B cell (primary cell): ENCODE results near the gene MAN2B2. TPM values are rescaled to one million over a fixed set of nuclear protein-coding genes. Genes with fewer than 3 reads are reported as not detected.

Experiments used
- ATAC-seq: fragments of 200-7000 bp; cut with Tn5 transposase; one replicate; pipeline ENCODE4 v1.10.0; 2021; ENCODE audit warnings: low read depth, mild to moderate bottlenecking, moderate number of reproducible peaks, moderate library complexity
- CTCF ChIA-PET: fragments of 350-600 bp; sonication (Branson Sonifier 250); formaldehyde crosslinking; loops from one replicate; lab custom pipeline; 2021; ENCODE audit warnings: antibody characterized with exemption, inconsistent platforms; lab: Charles Lee
- POLR2A ChIA-PET: fragments of 350-600 bp; sonication (Branson Sonifier 250); formaldehyde crosslinking; loops from one replicate; lab custom pipeline; 2021; ENCODE audit warnings: antibody characterized with exemption; lab: Charles Lee
- DNase-seq: peaks from one replicate; pipeline ENCODE4 v3.0.0; 2013
- H2AFZ ChIP-seq: 2 replicates; pipeline ENCODE4 v1.6.1; 2012; ENCODE audit warnings: mild to moderate bottlenecking, low read depth, low read length; ENCODE audit not compliant: insufficient read depth, poor library complexity, severe bottlenecking
- H3K27ac ChIP-seq, 2 donors: 1 replicate in 1 of 2; 2 replicates in 1 of 2; pipeline ENCODE4 v1.5.1; 2012 to 2013; ENCODE audit warnings: low read length in 2 of 2, mild to moderate bottlenecking in 2 of 2, moderate library complexity in 1 of 2
- H3K27me3 ChIP-seq, 4 experiments: fragments of 200-600 bp in 1 of 4; sonication (generic) in 1 of 4; replicated peaks in 1 of 4; 1 replicate in 2 of 4; 2 replicates in 2 of 4; pipeline versions ENCODE4 v1.6.1 to v1.7.0; 2013 to 2016; ENCODE audit warnings: low read length in 3 of 4, mild to moderate bottlenecking in 2 of 4, mixed read lengths in 1 of 4, moderate library complexity in 1 of 4; ENCODE audit not compliant: insufficient read depth in 4 of 4, control insufficient read depth in 3 of 4; ENCODE audit errors: control extremely low read depth in 1 of 4
- H3K36me3 ChIP-seq, 2 experiments: replicated peaks in 1 of 2; 1 replicate in 1 of 2; 2 replicates in 1 of 2; pipeline versions ENCODE4 v1.6.1 to v1.7.1; 2013; ENCODE audit warnings: low read length in 1 of 2; ENCODE audit not compliant: insufficient read depth in 2 of 2, control insufficient read depth in 1 of 2; ENCODE audit errors: control extremely low read depth in 1 of 2, extremely low read depth in 1 of 2
- H3K4me1 ChIP-seq, 2 donors: fragments of 200-600 bp in 1 of 2; sonication (generic) in 1 of 2; 1 replicate in 1 of 2; 2 replicates in 1 of 2; pipeline versions ENCODE4 v1.5.1 to v1.6.1; 2013 to 2017; ENCODE audit warnings: low read length in 2 of 2; ENCODE audit not compliant: control insufficient read depth in 2 of 2, insufficient read depth in 2 of 2
- H3K4me2 ChIP-seq: replicated peaks from 2 replicates; pipeline ENCODE3; 2012; ENCODE audit warnings: mild to moderate bottlenecking, low read depth, low read length; ENCODE audit not compliant: poor library complexity, severe bottlenecking
- H3K4me3 ChIP-seq, 5 experiments: fragments of 200-600 bp in 1 of 5; sonication (generic) in 1 of 5; 1 replicate in 3 of 5; 2 replicates in 2 of 5; pipeline versions ENCODE4 v1.5.1 to v1.7.0; 2011 to 2016; ENCODE audit warnings: low read length in 4 of 5, mild to moderate bottlenecking in 4 of 5, low read depth in 2 of 5, control low read depth in 1 of 5, moderate library complexity in 1 of 5; ENCODE audit not compliant: insufficient read depth in 1 of 5; ENCODE audit errors: control extremely low read depth in 1 of 5, extremely low read depth in 1 of 5
- H3K79me2 ChIP-seq: fragments of 200-600 bp; sonication (generic); one replicate; pipeline ENCODE4 v1.6.0; 2016; ENCODE audit warnings: low read length; ENCODE audit not compliant: control insufficient read depth, insufficient read depth
- H3K9ac ChIP-seq: fragments of 200-600 bp; sonication (generic); 2 replicates; pipeline ENCODE4 v1.6.1; 2017; ENCODE audit warnings: mild to moderate bottlenecking, low read length, moderate library complexity
- H3K9me3 ChIP-seq, 3 donors: one replicate each; pipeline versions ENCODE4 v1.6.1 to v1.7.1; 2013; ENCODE audit warnings: low read length in 2 of 3; ENCODE audit not compliant: control insufficient read depth in 2 of 3, insufficient read depth in 1 of 3; ENCODE audit errors: control extremely low read depth in 1 of 3
- H4K20me1 ChIP-seq: 2 replicates; pipeline ENCODE4 v1.6.0; 2012; ENCODE audit warnings: mild to moderate bottlenecking, low read length; ENCODE audit not compliant: insufficient read depth, control insufficient read depth, poor library complexity, severe bottlenecking
- H3K27ac Mint-ChIP-seq: one replicate; pipeline ENCODE4 v1.8.0; 2021; ENCODE audit warnings: mixed read lengths
- H3K27me3 Mint-ChIP-seq: one replicate; pipeline ENCODE4 v1.8.0; 2021; ENCODE audit warnings: mixed read lengths
- H3K4me1 Mint-ChIP-seq: one replicate; pipeline ENCODE4 v1.8.0; 2021; ENCODE audit warnings: mixed read lengths
- H3K4me3 Mint-ChIP-seq: one replicate; pipeline ENCODE4 v1.8.0; 2021; ENCODE audit warnings: mixed read lengths
- H3K9me3 Mint-ChIP-seq: one replicate; pipeline ENCODE4 v1.8.0; 2022; ENCODE audit warnings: mixed read lengths; ENCODE audit not compliant: insufficient read depth
- CTCF ChIP-seq: fragments of 200-600 bp; IDR thresholded peaks from one replicate; pipeline ENCODE4 v1.8.0; 2022; ENCODE audit warnings: antibody characterized with exemption, mild to moderate bottlenecking
- EZH2 ChIP-seq: IDR thresholded peaks from 2 replicates; pipeline ENCODE4 v1.6.1; 2012; ENCODE audit warnings: borderline replicate concordance, low read depth, mild to moderate bottlenecking, moderate library complexity, low read length; ENCODE audit not compliant: insufficient read depth, poor library complexity, severe bottlenecking
- WGBS: methylation state at CpG from one replicate; pipeline ENCODE4 v1.1.5; 2013; ENCODE audit warnings: missing lambda C conversion rate; ENCODE audit not compliant: insufficient coverage; 5-methylcytosine and 5-hydroxymethylcytosine counted together
- intact Hi-C: fragments of 100-400 bp; cut with micrococcal nuclease; formaldehyde crosslinking; loops from one replicate; pipeline ENCODE4 v1.10.0; 2022
- polyA plus RNA-seq: library from polyadenylated mRNA; depleted of rRNA; stranded (reverse); fragments of >200 nt; gene quantifications from 2 replicates; pipeline ENCODE4 v1.2.3, GENCODE V29; 2012
- total RNA-seq, 2 donors: library from RNA; stranded (reverse); fragments of 120-200 nt in 1 of 2; gene quantifications; 1 replicate in 1 of 2; 2 replicates in 1 of 2; pipeline versions ENCODE4 v1.2.3 to v1.2.4, GENCODE V29; 2013 to 2022

Gene MAN2B2
- total and polyA plus RNA-seq, 2 donors (not counting 1 experiment from before 2014, with no cell fraction given), result 35.0 to 37.0 TPM

- Histone ChIP-seq H3K27me3 (peaks cover 0 to 58% (median 17%) of the 10 kb centered on the region in 4 experiments), H3K79me2 (no peaks in the 10 kb centered on the region), H3K36me3 (no peaks in the 10 kb centered on the region), H3K9ac (no peak overlapping the region), H3K27ac (no peak overlapping the region), H2AFZ (no peak overlapping the region), H3K4me3 (no peak overlapping the region), H4K20me1 (no peaks in the 10 kb centered on the region), H3K4me1 (peaks cover 7 to 22% of the 10 kb centered on the region in 2 donors), H3K9me3 (peaks cover 0 to 21% (median 0%) of the 10 kb centered on the region in 3 donors), H3K4me2 (no peak overlapping the region)
- TF ChIP-seq EZH2 (no peak), CTCF (no peak)
- H3K9me3 Mint-ChIP-seq, result no peaks in the 10 kb centered on the region
- ATAC-seq (no peak), DNase-seq (no peak)
- peaks cover 67% of the 10 kb centered on the region for H3K27me3 Mint-ChIP-seq
- H3K4me3 Mint-ChIP-seq, result no peak overlapping the region
- intact Hi-C loops, result no loop called here
- peaks cover 13% of the 10 kb centered on the region for H3K4me1 Mint-ChIP-seq
- 20% methylated on average over 65 of the region's 66 CpGs for WGBS
- POLR2A ChIA-PET, result no interaction called here
- no peak overlapping the region for H3K27ac Mint-ChIP-seq
- CTCF ChIA-PET, result no interaction called here
Measured at GRCh38 chr4:6563935-6564645, 10.9 kb upstream of the MAN2B2 start.

- Histone ChIP-seq H2AFZ (no peak overlapping the region), H4K20me1 (no peaks in the 10 kb centered on the region), H3K27me3 (peaks cover 0 to 50% (median 15%) of the 10 kb centered on the region in 4 experiments), H3K9ac (no peak overlapping the region), H3K79me2 (no peaks in the 10 kb centered on the region), H3K4me2 (no peak overlapping the region), H3K4me1 (peaks cover 7 to 22% of the 10 kb centered on the region in 2 donors), H3K9me3 (peaks cover 0 to 21% (median 0%) of the 10 kb centered on the region in 3 donors), H3K36me3 (no peaks in the 10 kb centered on the region), H3K27ac (no peak overlapping the region), H3K4me3 (no peak overlapping the region)
- 71% methylated on average over 14 of the region's 14 CpGs for WGBS
- H3K27ac Mint-ChIP-seq, result no peak overlapping the region
- H3K4me1 Mint-ChIP-seq, result peaks cover 13% of the 10 kb centered on the region
- intact Hi-C loops, result no loop called here
- ATAC-seq (no peak), DNase-seq (no peak)
- H3K4me3 Mint-ChIP-seq, result no peak overlapping the region
- H3K27me3 Mint-ChIP-seq, result peaks cover 57% of the 10 kb centered on the region
- ChIA-PET POLR2A (no interaction called here), CTCF (no interaction called here)
- TF ChIP-seq EZH2, result no peak
- no peak for TF ChIP-seq CTCF
- H3K9me3 Mint-ChIP-seq, result no peaks in the 10 kb centered on the region
Measured at GRCh38 chr4:6565691-6566390, 9.1 kb upstream of the MAN2B2 start.
